Karpas-422 (cell line): ENCODE data around the gene PPM1L. TPM values are rescaled to one million over a fixed set of nuclear protein-coding genes. Genes with fewer than 3 reads are reported as not detected.

Experiments used
- DNase-seq: peaks from one replicate; pipeline ENCODE4 v3.0.0-alpha.2; 2015
- H2AFZ ChIP-seq: fragments of 200-600 bp; sonication (generic); 2 replicates; pipeline ENCODE4 v1.6.1; 2014; ENCODE audit warnings: antibody characterized with exemption, low read length, mixed read lengths
- H3K27ac ChIP-seq: fragments of 200-600 bp; sonication (generic); 2 replicates; pipeline ENCODE4 v1.5.1; 2014; ENCODE audit warnings: mild to moderate bottlenecking, low read length, moderate library complexity
- H3K27me3 ChIP-seq: fragments of 200-600 bp; sonication (generic); 2 replicates; pipeline ENCODE4 v1.6.1; 2014; ENCODE audit warnings: low read length, mixed read lengths
- H3K36me3 ChIP-seq: fragments of 200-600 bp; sonication (generic); 2 replicates; pipeline ENCODE4 v1.6.1; 2014; ENCODE audit warnings: low read length, mixed read lengths; ENCODE audit not compliant: insufficient read depth
- H3K4me1 ChIP-seq: fragments of 200-600 bp; sonication (generic); 2 replicates; pipeline ENCODE4 v1.6.1; 2014; ENCODE audit warnings: mild to moderate bottlenecking, low read length, mixed read lengths
- H3K4me2 ChIP-seq: fragments of 200-600 bp; sonication (generic); 2 replicates; pipeline ENCODE4 v1.6.1; 2014; ENCODE audit warnings: low read length, low read depth, mild to moderate bottlenecking; ENCODE audit not compliant: poor library complexity, severe bottlenecking
- H3K4me3 ChIP-seq: fragments of 200-600 bp; sonication (generic); 2 replicates; pipeline ENCODE4 v1.5.1; 2014; ENCODE audit warnings: mild to moderate bottlenecking, antibody characterized with exemption, low read length, mixed read lengths
- H3K79me2 ChIP-seq: fragments of 200-600 bp; sonication (generic); 2 replicates; pipeline ENCODE4 v1.6.1; 2014; ENCODE audit warnings: mild to moderate bottlenecking, low read length, mixed read lengths
- H3K9ac ChIP-seq: fragments of 200-600 bp; sonication (generic); 2 replicates; pipeline ENCODE4 v1.6.0; 2014; ENCODE audit warnings: low read length
- H3K9me2 ChIP-seq: fragments of 200-600 bp; sonication (generic), shearing (Covaris generic); replicated peaks from 2 replicates; pipeline ENCODE4 v1.6.0; 2014; ENCODE audit warnings: mild to moderate bottlenecking, low read length, moderate library complexity; ENCODE audit not compliant: insufficient read depth
- H3K9me3 ChIP-seq: fragments of 300-700, 200-600 bp; sonication (generic); 2 replicates; pipeline ENCODE4 v1.6.1; 2014; ENCODE audit warnings: low read length, mixed read lengths
- H4K20me1 ChIP-seq: fragments of 200-600 bp; sonication (generic); 2 replicates; pipeline ENCODE4 v1.6.1; 2014; ENCODE audit warnings: mild to moderate bottlenecking, antibody characterized with exemption, low read length, low read depth; ENCODE audit not compliant: insufficient read depth
- total RNA-seq: library from RNA; depleted of rRNA; stranded (reverse); fragments of >200 nt; shearing (Covaris generic); gene quantifications from 2 replicates; pipeline ENCODE4 v1.2.3, GENCODE V29; 2014; ENCODE audit warnings: low replicate concordance

Gene PPM1L
- total RNA-seq, 1 experiment from 2014 or later = 1.8 TPM

DNA sequence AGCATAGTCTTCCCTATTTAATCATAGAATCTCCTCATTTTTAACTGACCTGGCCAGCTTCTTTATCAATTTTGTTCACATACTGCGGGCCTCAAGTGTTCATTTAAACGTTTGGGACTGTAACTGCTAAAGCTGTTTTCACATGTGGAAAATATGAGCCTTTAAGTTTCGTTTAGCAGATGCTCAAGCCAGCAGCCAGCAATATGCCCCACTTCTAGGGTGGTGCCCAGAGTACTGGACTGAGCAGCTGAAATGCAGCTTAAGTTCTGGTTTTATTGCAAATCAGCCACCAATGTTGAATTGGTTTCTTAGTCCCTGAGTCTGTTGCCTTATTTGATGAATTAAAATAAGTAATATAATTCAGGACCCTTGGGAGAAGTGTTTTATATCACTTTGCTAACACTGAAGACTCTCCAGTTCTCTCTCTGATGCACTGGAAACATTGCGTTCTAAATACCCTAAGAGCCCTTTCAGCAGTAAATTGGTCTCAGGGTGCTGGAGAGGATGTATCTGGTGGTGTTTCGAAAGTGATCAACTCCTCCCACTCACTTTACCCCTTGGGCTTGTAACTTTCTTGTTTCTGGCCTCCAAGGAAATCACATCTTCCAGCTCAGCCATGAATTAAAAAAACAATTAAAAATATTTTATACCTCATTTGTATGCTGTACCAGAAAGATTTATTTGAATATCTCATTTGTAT is 287.5 kb downstream of the PPM1L start:
- DNase-seq = no peak
- H3K27ac ChIP-seq = no peak overlapping the region
- H2AFZ ChIP-seq = no peak overlapping the region
- no peaks in the 10 kb centered on the region for H3K27me3 ChIP-seq
- H3K36me3 ChIP-seq = no peaks in the 10 kb centered on the region
- no peaks in the 10 kb centered on the region for H4K20me1 ChIP-seq
- H3K9me2 ChIP-seq = no peaks in the 10 kb centered on the region
- H3K4me3 ChIP-seq = no peak overlapping the region
- H3K4me2 ChIP-seq = no peak overlapping the region
- no peaks in the 10 kb centered on the region for H3K79me2 ChIP-seq
- no peak overlapping the region for H3K9ac ChIP-seq
- no peaks in the 10 kb centered on the region for H3K4me1 ChIP-seq
- no peaks in the 10 kb centered on the region for H3K9me3 ChIP-seq

DNA sequence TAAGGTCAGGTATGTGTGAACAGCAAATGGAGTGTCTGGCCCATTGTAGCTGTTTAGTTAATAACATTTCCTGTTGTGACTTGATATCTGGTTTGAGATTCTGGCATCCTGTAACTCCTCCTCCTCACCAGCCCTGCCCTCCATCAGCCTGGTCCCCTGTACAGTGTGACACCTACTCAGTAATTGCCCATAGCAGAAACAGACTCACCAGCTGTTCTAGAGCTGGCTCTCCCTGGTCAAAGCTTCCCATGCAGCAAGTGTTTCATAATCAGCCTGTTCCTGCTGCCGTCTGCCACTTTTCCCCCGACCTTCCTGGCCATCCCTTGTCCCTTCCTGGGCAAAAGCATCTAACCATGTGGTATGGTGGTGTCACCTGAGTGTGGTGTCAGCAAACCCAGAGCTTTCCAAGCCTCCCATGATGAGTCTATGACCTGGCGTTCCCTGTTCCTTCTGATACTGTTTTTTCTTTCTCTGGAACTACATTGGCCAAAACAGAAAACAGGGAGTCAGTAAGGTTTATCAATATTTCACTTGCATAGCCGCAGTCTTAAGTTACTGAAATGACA is 293.7 kb downstream of the PPM1L start:
- H3K27ac ChIP-seq = no peak overlapping the region
- no peak for DNase-seq
- H3K9me2 ChIP-seq = no peaks in the 10 kb centered on the region
- no peaks in the 10 kb centered on the region for H3K36me3 ChIP-seq
- H2AFZ ChIP-seq = no peak overlapping the region
- H4K20me1 ChIP-seq = no peaks in the 10 kb centered on the region
- H3K4me1 ChIP-seq = no peaks in the 10 kb centered on the region
- H3K79me2 ChIP-seq = no peaks in the 10 kb centered on the region
- H3K27me3 ChIP-seq = no peaks in the 10 kb centered on the region
- no peak overlapping the region for H3K4me2 ChIP-seq
- H3K9ac ChIP-seq = no peak overlapping the region
- H3K9me3 ChIP-seq = no peaks in the 10 kb centered on the region
- no peak overlapping the region for H3K4me3 ChIP-seq

DNA sequence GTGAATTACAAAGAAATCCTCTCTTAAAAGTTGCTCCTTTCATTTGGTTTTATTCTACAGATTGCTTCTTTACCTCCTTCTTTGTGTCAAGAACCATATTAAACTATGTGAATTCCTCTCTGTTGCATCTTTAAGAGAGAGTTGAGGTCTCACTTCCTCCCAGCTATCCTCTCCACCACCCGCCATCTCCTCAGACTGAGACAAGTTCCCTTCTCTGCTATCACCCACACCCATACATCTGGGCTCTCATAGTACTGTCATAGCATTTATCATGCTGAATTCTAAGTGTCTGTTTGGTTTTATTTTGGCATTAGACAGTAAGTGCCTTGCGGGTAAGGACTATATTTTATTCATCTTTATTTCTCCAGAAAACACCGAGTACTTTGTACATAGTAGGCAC is 294.9 kb downstream of the PPM1L start:
- H3K79me2 ChIP-seq = no peaks in the 10 kb centered on the region
- H3K9me2 ChIP-seq = no peaks in the 10 kb centered on the region
- H3K4me1 ChIP-seq = no peaks in the 10 kb centered on the region
- H3K36me3 ChIP-seq = no peaks in the 10 kb centered on the region
- H3K4me2 ChIP-seq = no peak overlapping the region
- no peaks in the 10 kb centered on the region for H3K27me3 ChIP-seq
- H3K9ac ChIP-seq = no peak overlapping the region
- no peaks in the 10 kb centered on the region for H3K9me3 ChIP-seq
- DNase-seq = no peak
- no peak overlapping the region for H3K27ac ChIP-seq
- no peak overlapping the region for H3K4me3 ChIP-seq
- no peaks in the 10 kb centered on the region for H4K20me1 ChIP-seq
- H2AFZ ChIP-seq = no peak overlapping the region

DNA sequence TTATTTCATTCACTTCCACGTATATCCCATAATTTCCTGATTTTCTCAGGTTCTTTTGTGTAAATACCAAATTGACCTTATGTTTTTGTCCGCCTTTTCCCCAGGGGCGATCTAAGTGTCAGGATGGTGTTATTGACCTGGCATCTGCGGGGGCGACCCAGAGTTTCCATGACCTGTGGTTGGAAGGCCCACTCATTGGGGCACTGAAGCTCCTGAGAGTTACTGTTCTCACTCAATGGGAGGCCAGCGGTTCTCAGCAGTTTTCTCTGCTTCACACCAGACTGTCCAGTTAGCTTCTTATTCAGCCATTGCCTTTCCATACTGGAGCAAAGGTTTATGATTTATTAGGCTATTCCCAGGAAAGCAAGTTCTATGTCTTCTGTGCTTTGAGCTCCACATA is 295.8 kb downstream of the PPM1L start:
- no peaks in the 10 kb centered on the region for H3K36me3 ChIP-seq
- H3K9me3 ChIP-seq = no peaks in the 10 kb centered on the region
- no peak overlapping the region for H3K27ac ChIP-seq
- no peaks in the 10 kb centered on the region for H3K27me3 ChIP-seq
- no peaks in the 10 kb centered on the region for H3K9me2 ChIP-seq
- H2AFZ ChIP-seq = no peak overlapping the region
- no peak for DNase-seq
- H3K79me2 ChIP-seq = no peaks in the 10 kb centered on the region
- no peaks in the 10 kb centered on the region for H4K20me1 ChIP-seq
- no peaks in the 10 kb centered on the region for H3K4me1 ChIP-seq
- no peak overlapping the region for H3K4me3 ChIP-seq
- no peak overlapping the region for H3K4me2 ChIP-seq
- no peak overlapping the region for H3K9ac ChIP-seq

DNA sequence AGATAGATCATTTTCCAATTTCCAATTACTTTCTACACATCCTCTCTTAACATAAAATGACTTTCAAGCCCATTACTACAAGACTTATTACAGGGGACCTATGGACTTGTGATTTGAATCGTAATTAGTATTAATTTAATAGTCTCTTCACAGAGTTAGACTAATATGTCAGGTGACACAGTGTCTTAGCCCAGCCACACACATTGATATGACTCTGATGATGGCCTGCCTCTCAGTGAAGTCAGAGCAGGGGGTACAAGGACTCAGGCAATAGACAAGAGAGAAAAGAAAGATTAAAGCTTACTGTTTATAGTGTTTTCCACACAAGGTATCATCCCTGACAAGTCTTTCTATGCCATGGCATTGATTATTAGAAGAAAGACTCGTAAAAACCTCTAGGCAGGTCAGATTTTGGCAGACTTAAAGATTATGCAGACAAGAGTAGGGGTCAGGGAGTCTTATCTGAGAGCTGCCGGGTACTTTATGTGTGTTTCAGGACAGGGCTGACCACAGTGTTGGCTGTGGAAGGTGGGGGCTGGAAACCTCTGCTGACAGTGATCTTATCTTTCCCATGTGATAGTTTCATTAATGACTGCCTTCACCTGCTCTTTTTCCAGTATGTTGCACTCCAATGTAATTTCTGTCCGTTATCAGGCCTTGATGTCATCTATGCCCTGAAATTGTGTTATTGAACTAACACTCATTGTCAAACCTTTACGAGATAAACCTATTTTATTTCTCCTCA is 299.0 kb downstream of the PPM1L start:
- Histone ChIP-seq H2AFZ (no peak overlapping the region), H3K9me3 (no peaks in the 10 kb centered on the region), H3K4me2 (no peak overlapping the region), H3K27me3 (no peaks in the 10 kb centered on the region), H4K20me1 (no peaks in the 10 kb centered on the region), H3K9ac (no peak overlapping the region), H3K79me2 (no peaks in the 10 kb centered on the region), H3K4me3 (no peak overlapping the region), H3K9me2 (no peaks in the 10 kb centered on the region), H3K4me1 (no peaks in the 10 kb centered on the region), H3K36me3 (no peaks in the 10 kb centered on the region), H3K27ac (no peak overlapping the region)
- DNase-seq = no peak

DNA sequence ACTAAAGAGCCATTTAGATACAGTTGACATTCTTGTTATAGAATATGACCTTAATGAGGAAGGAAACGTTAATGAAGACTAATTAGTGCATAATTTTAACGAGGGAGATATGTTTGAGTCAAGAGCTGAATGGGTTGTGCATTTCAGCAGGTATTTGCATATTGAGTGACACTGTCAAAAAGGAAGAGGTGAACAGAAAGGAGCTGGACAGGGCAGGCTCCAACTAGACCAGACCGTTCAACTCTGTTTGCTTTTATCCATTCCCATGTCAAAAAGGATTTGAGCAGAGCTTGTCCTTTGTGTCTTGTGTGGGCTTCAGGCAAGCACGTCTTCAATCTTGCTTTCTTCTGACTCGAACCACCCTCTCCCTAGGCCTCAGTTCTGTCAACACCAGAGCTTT is 308.4 kb downstream of the PPM1L start:
- H3K9me3 ChIP-seq = no peaks in the 10 kb centered on the region

DNA sequence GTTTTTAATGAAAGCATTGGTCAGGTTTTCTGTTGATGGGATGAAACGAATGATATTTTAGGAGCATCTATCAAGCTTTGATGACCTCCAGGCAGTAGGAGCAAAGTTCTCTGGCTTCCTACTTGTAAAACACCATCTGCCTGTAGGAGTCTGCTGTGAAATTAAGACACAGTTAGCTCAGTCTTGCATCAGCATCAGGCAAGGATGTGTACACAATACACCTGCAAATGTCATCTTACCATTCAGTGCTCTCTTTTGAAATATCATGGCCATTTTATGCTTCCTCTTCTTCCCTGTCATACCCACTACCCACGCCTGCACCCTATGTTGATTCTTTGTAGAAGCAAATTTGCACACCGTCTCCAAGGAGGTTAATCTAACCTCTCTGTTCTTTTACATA is 310.9 kb downstream of the PPM1L start:
- Histone ChIP-seq H3K9me2 (no peaks in the 10 kb centered on the region), H3K79me2 (no peaks in the 10 kb centered on the region), H3K4me1 (no peaks in the 10 kb centered on the region; the same call in 1 of the 2 replicates), H3K9ac (no peak overlapping the region), H3K9me3 (no peaks in the 10 kb centered on the region), H3K4me3 (no peak overlapping the region), H3K27ac (no peak overlapping the region), H3K36me3 (no peaks in the 10 kb centered on the region), H3K4me2 (no peak overlapping the region), H2AFZ (no peak overlapping the region), H4K20me1 (no peaks in the 10 kb centered on the region), H3K27me3 (no peaks in the 10 kb centered on the region)
- DNase-seq = no peak

More for the DNA sequence above, 308.4 kb downstream of the PPM1L start:
- DNase-seq = no peak
- no peaks in the 10 kb centered on the region for H3K27me3 ChIP-seq
- H2AFZ ChIP-seq = no peak overlapping the region
- H4K20me1 ChIP-seq = no peaks in the 10 kb centered on the region
- H3K27ac ChIP-seq = no peak overlapping the region
- no peak overlapping the region for H3K9ac ChIP-seq
- no peaks in the 10 kb centered on the region for H3K9me2 ChIP-seq
- no peak overlapping the region for H3K4me2 ChIP-seq
- H3K79me2 ChIP-seq = no peaks in the 10 kb centered on the region
- no peaks in the 10 kb centered on the region for H3K36me3 ChIP-seq
- H3K4me1 ChIP-seq = no peaks in the 10 kb centered on the region; the same call in 1 of the 2 replicates
- H3K4me3 ChIP-seq = no peak overlapping the region

DNA sequence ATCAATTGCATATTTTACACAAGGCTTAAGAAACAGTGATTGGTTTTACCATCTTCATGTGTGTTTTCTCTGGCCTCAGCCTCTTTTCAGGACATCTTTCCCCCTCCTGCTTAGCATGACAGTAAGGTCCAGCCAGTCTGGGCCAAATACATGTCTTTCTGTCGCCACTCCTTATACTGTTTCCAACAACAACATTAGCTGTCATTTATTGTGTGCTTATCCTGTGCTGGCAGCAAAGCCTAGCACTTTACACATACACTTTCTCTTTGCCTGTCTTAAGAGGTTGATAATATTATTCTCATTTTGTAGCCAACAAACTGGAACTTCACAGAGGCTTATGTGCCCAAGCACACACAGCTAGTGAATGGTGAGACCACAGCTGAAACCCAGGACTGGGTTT is 311.3 kb downstream of the PPM1L start:
- Histone ChIP-seq H2AFZ (no peak overlapping the region), H3K27me3 (no peaks in the 10 kb centered on the region), H3K27ac (no peak overlapping the region), H3K79me2 (no peaks in the 10 kb centered on the region), H3K9ac (no peak overlapping the region), H3K9me3 (no peaks in the 10 kb centered on the region), H4K20me1 (no peaks in the 10 kb centered on the region), H3K4me2 (no peak overlapping the region), H3K4me3 (no peak overlapping the region), H3K4me1 (no peaks in the 10 kb centered on the region; the same call in 1 of the 2 replicates), H3K9me2 (no peaks in the 10 kb centered on the region), H3K36me3 (no peaks in the 10 kb centered on the region)
- no peak for DNase-seq
